GM12892 (cell line): ENCODE results near the gene LYG2.
"Not testable (repeated sequence)": the region's sequence is repeated elsewhere in the genome, so short reads cannot be mapped to it uniquely, and the experiment has no call there.

Experiments used
- POLR2A ChIP-seq: IDR thresholded peaks from 2 replicates; pipeline ENCODE4 v1.6.1; 2011; ENCODE audit warnings: low read depth, low read length, control low read depth
- POLR2AphosphoS5 ChIP-seq: IDR thresholded peaks from 2 replicates; pipeline ENCODE4 v1.6.1; 2011; ENCODE audit warnings: low read depth, low read length, control low read depth
- TAF1 ChIP-seq: IDR thresholded peaks from 2 replicates; pipeline ENCODE4 v1.6.1; 2011; ENCODE audit warnings: low read depth, mild to moderate bottlenecking, control low read depth, low read length, borderline replicate concordance

GRCh38 chr2:99278195-99278765, 22.8 kb upstream of the LYG2 start:
- not testable (repeated sequence) for TF ChIP-seq POLR2A, POLR2AphosphoS5, TAF1
